NCI-H2196 treated with DMSO at 0.1 percent for 48 hours (cell line): Measurements from ENCODE around the gene CPN1.
"Not testable (repeated sequence)": the region's sequence is repeated elsewhere in the genome, so short reads cannot be mapped to it uniquely, and the experiment has no call there.

ENCODE experiments used
- DNase-seq: peaks from one replicate; lab custom pipeline; 2025; ENCODE audit not compliant: unreplicated experiment; lab: John Stamatoyannopoulos, UW

The CPN1 gene

DNA sequence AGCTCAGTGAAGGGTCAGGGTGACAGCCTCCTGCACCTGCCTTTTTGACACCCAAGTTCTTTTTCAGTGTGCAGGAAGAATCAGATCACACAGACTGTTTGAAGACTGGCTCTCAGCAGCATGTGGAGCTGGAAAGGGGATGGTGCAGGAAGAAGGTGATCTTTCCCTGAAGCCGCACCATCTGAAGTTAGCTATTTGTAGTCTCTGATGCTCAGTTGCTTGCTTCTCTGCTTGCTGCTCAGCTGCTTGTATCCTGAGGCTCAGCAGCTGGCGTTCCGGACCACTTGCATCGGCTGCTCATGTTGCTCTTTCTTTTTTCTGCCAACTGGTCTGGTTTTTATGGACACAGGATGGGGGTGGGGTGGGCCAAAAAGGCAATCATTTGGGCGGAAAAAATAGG, 56.1 kb downstream of the CPN1 start:
- peak; percentile 62 for DNase-seq

DNA sequence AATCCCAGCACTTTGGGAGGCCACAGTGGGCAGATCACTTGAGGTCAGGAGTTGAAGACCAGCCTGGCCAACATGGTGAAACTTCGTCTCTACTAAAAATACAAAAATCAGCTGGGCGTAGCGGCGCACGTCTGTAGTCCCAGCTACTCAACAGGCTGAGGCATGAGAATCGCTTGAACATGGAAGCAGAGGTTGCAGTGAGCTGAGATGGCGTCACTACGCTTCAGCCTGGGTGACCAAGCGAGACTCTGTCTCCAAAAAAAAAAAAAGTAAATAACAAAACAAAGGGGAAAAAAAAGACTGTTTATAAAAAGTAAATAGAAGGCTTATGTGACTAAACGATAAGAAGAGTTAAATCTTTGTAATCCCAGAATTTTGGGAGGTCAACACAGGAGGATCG, 56.9 kb downstream of the CPN1 start:
- no peak for DNase-seq

DNA sequence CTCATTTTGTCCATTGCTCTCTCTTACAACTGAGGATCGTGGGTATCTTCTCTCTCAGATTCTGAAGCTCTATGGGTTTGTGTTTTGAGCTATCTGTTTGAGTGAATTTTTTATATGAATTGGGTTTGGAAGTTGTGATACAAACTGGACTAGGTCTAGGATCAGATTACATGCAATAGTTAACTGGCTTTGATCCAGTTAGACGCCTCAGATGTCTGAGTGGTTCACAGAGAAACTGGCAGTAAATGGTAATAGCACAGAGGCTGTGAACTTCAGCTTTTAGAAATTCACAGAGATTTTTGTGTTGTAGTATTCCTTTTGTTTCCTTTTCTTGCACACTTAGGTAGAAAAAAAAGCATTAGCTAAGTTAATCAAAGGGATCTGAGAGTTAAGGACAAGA, 59.3 kb downstream of the CPN1 start:
- DNase-seq, result no peak

DNA sequence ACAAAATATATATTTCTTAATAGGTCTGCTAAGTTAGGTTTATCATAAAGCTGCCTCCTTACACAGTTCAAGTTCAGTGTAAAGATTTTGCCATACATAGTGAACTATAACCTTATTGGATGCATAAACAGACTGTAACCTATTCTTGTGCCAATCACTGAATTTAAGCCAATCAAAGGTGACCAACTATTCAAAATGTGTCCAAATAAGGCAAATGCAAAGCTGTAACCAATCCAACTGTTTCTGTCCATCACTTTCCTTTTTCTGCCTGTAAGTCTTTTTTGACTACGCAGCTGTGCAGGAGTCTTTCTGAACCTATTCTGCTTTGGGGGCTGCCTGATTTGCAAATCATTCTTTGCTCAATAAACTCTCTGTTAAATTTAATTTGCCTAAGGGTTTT, 60.3 kb downstream of the CPN1 start:
- DNase-seq, result no peak

DNA sequence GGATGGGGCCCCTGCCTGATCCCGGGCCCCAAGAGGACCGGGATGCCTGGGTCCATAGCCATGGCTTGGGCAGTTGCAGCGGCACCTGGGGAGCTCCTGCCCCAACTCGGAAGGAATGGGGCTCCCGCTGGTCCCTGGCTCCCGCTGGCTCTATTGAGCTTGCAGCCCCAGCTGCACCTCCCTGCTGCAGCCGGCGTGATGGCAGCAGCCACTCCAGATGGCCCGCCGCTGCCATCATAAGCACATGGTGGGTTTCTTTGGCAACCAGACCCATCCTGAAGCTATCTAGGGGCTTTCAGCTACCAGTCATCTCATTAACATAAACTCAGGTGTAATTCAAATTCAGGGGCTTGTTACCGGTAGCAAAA, 60.8 kb downstream of the CPN1 start:
- DNase-seq, result no peak

DNA sequence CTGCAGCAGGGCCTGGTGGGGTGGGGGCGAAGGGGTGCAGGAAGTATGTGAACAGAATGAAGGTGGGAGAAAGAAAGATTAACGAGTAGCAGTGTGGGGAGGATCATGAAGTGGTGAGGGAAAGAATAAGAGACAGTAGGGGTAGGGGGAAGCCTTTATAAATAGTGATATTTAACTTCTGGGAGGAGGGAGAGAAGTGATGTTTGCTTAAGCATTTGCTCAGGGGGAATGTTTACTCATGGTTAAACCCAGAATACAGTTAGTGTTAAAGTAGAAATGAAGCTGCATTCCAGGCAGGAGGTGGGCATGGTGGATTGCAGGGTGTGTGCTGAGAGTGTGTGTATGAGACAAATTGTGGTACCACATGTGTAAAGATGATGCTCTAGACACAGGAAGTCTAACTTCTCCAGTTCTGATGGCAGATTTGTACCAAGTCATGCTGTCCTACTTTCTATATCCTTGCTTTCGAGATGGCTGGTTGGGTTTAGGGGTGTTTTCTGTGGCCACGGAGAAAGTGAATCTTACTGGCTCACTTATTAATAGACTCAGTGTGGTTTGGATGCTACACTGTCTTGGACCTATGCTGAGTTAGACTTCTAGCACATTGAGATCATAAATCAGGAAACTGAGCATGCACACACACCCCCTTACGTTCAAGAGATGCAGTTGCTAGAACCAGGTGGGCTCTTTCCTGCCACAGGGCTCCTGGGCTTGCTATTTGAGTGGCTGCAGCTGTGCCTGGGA, 61.4 kb downstream of the CPN1 start:
- no peak for DNase-seq

DNA sequence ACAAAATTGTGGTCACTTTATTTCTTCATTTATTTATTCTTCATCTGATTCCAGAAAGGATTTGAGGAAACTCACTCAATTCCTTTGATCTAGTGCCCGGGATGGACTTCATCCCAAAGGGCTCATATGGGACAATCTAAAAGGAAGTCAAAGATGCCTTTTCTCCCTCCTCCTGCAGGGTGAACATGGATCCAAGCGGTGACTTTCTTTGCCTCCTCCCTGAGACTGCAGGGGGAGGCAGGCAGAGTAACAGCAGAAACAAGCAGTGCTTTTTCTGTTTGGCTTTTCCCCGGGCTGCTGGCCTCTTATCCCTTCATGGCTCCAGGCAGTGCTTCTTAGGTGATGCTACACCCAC, 61.9 kb downstream of the CPN1 start:
- peak; percentile 17 for DNase-seq

DNA sequence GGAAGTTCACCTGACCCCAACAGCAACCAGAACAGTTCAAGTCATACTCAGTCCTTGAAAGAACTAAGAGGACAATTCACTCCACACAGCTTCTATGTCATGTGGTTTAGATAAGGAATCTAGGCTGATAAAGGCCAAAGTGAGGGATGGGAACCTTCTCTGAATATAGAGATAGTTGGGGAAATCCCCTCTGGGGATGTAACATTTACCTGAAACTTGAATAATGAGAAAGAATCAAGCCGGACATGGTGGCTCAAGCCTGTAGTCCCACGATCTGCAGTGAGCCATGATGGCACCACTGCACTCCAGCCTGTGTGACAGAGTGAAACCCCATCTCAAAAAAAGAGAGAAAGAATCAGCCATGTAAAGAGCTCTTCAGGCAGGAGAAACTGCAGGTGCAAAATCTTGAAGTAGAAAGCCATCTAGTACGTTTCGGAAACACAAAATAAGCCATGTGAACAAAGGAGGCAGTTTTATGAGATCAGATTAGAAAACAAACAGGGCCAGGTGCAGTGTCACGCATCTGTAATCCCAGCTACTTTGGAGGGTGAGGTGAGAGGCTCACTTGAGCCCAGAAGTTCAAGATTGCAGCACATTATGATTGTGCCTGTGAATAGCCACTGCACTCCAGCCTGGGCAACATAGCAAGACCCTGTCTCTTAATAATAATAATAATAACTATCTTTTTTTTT, 67.5 kb downstream of the CPN1 start:
- peak; percentile 47 for DNase-seq

DNA sequence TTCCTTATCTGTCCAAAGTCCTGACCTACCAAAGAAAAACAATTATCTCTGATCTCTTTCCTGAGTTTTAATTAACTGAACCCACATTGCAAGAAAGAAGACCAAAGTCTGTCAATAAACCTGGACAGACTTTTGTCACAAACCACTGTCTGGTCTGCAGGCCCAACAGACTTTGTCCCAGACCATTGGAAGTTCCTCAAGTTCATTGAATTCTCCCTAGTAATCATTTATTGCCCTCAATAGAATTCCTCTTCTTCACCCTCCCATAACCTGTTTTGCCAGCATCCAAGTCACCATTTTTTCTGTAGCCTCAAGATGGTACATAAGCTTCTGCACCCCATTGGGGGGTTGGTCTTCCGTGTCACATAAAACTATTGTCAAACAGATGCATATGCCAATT, 68.0 kb downstream of the CPN1 start:
- DNase-seq, result no peak

DNA sequence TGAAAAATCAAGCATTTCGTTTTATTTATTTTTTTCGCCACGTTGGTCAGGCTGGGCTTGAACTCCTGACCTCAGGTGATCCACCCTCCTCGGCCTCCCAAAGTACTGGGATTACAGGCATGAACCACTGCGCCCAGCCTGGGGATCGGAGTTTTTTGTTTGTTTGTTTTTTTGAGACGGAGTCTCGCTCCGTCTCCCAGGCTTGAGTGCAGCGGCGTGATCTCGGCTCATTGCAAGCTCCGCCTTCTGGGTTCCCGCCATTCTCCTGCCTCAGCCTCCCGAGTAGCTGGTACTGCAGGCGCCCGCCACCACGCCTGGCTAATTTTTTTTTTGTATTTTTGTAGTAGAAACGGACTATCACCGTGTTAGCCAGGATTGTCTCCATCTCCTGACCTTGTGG, 69.8 kb downstream of the CPN1 start:
- not testable (repeated sequence) for DNase-seq

DNA sequence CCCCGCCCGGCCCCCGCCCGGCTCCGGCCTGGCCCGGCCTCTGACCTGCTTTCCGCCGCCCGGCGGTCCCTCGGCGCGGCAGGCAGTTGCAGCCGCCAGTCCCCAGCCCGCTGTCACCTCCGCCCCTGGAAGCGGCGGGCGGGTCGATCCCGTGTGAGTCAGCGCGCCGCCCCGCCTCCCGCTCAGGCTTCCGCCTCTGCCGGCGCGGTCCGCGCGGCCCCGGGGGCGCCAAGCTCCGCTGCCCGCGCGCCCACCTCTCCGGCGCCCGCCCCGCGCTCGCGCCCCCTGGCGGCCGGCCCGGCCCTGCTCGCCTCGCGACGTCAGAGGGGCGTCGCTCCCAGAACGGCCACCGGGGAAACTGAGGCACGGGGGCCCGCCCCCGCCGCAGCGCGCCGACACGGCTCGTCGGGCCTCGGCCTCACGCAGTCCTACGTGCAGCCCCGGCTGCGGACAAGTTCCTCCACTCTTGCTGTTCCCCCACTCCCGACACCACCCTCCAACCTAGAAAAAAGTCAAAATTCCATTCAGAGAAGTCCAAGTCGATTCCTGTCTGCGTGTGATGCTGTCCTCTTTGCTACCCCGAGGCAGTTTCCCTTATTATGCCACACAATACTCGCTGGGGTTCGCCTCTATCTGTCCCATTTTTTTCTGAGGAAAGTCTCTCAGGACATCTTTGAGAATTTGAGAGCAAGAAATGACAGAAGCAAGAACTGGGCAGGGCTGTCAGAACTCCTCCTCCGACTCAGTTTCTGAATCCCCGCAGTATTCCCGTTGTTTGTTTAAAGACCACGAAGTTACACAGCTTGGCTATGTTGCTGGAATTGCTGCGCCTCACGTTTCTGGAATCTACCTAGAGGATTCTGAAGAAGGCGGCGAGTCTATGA, 71.6 kb downstream of the CPN1 start, which contains the start of gene DNMBP:
Gene DNMBP, minus strand, starts transcription at position 155 of the 884 bp plus-strand sequence. CDS start 37,823 bp downstream, outside the sequence.
- DNase-seq, result no peak

DNA sequence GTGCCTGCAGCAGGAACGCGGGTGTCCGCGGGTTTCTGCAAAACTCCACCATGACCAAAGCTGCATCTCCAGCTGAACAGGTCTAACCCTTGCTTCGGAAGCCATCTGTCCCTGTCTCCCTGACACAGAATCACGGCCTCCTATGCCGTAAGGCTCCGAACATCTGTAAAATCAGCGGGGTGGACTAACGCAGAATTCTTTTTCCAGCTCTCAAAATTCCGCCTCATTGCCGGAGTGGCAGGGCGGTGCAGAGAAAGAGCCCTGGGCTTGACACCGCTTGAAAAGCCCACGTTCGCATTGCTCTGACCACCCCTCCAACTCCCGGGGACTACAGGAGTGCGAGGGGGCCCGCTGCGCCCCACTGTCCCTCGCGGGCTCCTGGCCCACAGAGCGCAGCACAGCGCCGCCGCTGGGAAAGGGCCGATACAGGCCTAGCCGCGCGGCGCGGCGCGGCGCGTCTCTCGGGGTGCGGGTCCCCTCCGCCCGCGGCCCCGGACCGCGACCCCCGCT, 72.3 kb downstream of the CPN1 start:
- DNase-seq, result no peak

DNA sequence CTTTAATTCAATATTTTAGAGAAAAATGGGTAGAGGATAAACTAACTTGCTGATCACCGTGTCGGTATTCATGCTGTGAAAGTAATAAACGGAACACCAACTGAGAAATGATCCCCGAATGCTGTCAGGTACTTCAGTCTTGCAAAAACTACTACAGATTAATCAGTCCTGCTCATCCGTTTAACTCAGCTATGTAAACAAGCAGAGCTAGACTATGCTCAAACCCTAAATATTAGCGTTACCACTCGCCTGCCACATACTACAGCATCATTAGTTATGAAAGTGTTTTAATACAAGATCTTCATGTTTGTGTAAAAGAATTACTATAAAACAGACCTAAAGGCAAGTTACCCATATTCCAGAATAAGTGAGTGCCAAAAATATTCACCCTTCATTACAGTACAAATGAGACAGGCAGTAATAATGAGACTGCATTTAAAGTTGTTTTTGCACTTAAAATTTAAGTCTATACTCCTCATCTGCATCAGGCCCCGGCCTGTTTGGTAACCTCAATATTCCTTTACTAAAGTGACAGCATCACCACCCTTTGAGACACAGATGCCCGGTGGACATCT, 72.9 kb downstream of the CPN1 start:
- DNase-seq, result no peak

DNA sequence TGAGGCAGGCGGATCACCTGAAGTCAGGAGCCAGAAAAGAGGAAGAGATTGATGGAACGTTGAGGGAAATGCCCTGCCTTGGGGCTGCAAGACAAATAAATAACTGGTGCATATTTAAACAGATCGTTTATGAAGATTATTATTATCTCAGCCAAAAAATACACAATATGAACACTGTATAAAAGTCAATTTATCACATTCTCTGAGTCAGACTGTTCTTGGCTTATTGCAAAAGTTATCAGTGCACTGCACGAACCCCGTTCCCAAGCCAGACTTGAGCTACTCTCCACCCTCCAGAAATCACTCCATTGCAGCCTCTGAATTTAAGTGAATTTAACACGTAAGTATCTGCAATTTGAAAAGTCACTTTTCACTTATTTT, 73.5 kb downstream of the CPN1 start:
- no peak for DNase-seq

DNA sequence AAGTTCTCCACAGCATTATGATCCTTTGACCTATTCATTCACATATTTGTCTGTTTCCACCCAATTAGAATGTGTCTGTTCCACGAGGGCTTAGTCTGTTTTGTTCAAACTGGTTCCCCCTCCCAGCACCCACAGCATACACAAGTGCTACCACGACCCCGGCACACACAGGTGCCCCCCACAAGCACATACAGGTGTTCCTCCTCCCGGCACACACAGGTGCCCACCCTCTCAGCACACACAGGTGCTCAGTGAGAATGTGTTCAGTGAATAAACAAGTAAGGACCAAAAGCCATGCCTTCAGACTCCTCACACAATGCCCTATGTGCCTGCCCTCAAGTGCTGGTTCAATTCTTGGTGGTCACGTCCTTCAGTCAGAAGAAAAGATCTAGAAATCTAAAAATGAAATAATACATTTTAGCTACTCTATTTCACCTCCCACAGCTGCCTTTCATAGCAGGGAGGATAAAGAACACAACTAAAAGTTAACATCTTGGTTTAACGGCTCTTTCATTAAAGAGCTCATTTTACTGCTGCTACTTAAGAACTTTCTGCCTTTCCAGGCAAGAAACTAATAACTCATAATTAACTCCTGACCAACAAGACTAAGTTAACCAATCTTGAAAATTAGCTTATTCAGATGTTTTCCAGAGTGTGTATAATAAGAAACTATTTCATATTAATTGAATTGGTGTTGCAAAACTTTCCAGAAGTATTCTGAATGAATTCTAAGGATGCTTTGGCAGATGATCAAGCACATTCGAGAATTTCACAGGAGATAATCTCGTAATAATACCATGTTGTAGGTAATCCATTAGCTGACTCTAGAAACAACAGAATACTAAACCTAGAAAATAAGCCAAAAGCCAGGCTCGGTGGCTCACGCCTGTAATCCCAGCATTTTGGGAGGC, 74.2 kb downstream of the CPN1 start:
- no peak for DNase-seq

DNA sequence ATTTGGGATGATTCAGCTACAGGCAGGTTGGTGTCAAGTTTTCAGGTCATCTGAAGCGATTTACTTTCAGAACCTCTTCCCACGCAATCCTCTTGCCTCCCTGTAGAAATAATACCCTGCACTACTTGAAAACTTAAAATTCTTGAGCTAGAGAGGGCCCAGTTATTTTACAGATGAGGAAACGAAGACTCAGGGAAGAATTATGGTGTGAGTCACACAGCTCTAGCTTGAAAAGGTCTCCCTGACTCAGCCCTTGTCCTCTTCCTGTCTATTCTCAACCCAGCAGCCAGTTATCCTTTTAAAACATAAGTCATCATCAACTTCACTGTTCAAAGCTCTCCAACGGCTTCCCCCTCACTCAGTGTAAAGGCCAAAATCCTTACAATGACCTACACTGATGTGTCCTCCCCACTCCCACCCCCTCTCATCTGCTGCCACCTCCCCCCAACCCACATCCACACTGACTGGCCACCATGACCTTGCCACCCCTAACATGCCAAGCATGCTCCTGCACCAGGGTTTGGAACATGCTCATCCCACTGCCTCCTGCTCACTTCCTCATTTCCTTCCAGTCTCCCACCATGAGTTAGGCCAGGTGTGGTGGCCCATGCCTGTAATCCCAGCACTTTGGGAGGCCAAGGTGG, 75.3 kb downstream of the CPN1 start:
- no peak for DNase-seq

DNA sequence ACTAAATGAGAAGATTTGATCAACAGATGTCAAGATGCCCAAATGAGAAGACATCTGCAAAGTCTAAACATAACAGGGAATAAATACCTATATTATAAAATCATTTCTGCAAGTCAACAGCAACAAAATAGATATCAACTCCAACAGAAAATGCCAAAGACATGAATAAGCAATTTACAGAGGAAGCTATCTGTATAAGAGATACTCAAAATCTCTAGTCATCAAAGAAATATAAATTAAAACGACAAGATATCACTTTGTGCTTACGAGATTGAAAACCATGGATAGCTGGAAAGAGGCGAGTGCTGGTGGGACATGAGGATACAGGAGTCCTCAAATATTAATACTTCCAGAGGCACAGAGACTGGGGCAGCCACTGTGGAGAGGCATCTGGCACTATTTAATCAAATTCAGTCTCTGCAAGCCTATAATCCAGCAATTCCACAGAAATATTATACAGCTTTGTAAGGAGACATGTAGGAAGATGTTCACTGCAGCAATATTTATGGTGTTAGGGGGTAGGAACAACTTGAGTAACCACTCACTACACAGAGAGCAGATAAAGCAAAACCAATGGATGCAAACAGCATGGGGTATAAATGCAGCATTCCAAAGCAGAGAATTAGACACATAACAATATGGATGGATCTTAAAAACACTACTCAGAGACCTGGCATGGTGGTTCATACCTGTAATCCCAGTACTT, 76.7 kb downstream of the CPN1 start:
- no peak for DNase-seq

DNA sequence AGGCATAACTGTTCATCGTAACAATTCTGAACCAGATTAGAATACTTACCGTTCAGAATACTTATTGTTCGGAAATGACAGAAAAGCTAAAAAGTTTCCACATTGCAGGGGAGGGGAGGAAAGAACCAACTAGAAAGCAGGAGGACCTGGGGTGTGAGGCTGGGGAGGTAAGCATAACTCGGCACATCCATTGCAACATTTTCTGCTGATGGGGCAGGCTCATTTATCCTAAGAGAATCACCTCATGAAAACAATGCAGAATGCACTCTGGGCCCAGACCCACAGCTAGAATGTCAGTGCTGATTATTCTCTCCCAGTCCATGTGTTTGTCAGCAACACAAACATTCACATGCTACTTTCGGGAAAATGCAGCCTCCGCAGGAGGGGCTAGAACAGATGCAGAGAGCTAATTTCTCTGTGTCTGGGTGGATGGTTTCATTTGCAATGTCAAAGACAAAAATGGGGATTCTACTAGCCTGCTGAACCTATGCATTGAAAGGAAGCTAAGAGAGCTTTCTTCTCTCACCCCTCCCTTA, 81.5 kb downstream of the CPN1 start:
- no peak for DNase-seq
